HFF-Myc (cell line): ENCODE results near the gene MIPOL1.

Source experiments
- DNase-seq: peaks from one replicate; pipeline ENCODE4 v3.0.0-alpha.2; 2011; ENCODE audit warnings: low read depth; ENCODE audit errors: extremely low read depth
- H3K4me3 ChIP-seq: replicated peaks from 2 replicates; pipeline ENCODE4 v1.5.1; 2011; ENCODE audit warnings: low read depth, mild to moderate bottlenecking, control low read depth, low read length
- TF ChIP-seq, protein P1 (sequence below): IDR thresholded peaks from 2 replicates; pipeline ENCODE4 v1.5.1; 2012; ENCODE audit warnings: mild to moderate bottlenecking, low read depth, low read length, control low read depth; ENCODE audit errors: missing control alignments

MIPOL1 gene

DNA sequence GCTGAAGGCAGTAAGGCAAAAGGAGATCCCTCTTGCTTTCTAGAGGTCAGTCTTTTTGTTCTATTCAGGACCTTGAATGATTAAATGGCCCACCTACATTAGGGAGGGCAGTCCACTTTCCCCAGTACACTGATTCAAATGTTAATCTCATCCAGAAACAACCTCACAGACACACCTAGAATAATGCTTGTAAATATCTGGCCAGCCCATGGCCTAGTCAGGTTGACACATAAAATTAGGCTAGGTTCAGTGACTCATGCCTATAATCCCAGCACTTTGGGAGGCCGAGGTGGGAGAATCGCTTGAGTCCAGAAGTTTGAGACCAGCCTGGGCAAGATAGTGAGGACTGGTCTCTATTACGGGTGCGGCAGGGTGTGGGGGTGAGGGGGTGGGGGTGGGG, 43.5 kb downstream of the MIPOL1 start:
- no peak for DNase-seq

DNA sequence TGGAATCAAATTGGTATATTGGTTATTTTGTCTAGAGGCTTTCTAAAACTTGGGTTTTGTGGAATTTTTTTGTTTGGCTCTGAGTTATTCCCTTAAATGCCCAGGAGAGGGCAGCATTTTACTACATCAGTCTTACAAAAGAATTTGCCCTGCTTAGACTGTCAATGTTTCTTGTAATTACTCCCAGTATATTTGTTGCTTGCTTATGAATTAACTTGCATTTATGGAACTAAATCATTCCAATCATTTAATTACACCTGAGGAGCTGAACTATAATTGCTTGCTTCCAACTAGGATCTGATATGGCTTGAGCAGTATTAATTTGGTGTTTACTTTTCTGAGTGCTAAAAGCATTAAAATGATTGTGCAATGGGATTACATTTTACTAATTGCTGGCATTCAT, 48.7 kb downstream of the MIPOL1 start:
- DNase-seq, result peak; percentile 14
- no peak overlapping the region for H3K4me3 ChIP-seq
- TF ChIP-seq, protein P1, sequence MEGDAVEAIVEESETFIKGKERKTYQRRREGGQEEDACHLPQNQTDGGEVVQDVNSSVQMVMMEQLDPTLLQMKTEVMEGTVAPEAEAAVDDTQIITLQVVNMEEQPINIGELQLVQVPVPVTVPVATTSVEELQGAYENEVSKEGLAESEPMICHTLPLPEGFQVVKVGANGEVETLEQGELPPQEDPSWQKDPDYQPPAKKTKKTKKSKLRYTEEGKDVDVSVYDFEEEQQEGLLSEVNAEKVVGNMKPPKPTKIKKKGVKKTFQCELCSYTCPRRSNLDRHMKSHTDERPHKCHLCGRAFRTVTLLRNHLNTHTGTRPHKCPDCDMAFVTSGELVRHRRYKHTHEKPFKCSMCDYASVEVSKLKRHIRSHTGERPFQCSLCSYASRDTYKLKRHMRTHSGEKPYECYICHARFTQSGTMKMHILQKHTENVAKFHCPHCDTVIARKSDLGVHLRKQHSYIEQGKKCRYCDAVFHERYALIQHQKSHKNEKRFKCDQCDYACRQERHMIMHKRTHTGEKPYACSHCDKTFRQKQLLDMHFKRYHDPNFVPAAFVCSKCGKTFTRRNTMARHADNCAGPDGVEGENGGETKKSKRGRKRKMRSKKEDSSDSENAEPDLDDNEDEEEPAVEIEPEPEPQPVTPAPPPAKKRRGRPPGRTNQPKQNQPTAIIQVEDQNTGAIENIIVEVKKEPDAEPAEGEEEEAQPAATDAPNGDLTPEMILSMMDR, result peak; percentile 48

More for the DNA sequence above, 43.5 kb downstream of the MIPOL1 start:
- TF ChIP-seq, protein P1, result no peak
- H3K4me3 ChIP-seq, result no peak overlapping the region

DNA sequence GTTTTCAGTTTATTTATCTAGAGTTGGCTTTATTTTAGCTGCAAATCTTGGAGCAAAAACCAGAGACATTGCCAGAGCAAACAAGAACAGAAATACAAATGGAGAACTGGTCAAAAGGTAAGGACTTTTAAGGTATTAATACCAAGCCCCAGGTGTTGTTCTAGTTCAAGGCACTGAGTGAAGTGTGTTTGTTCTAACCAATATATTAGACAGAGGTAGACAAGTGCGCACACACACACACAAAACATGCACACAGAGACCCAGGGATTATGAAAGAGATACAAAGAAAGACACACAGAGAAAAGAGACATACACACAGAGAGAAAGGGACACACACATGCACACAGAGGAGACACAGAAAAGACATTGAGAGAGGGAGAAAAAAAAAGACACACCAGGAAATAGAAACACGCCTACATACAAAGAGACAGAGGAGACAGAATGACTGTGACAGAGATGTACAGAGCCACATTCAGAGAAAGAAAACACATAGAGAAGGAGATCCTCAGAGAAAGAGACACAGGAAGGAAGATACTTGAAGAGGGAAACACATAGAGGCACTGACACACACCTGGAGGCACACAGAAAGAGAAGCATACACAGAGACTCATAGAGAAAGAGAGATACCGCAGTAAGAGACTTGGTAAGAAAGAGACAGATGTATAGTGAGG, 50.2 kb downstream of the MIPOL1 start:
- DNase-seq, result no peak
- TF ChIP-seq, protein P1, result no peak
- H3K4me3 ChIP-seq, result no peak overlapping the region

DNA sequence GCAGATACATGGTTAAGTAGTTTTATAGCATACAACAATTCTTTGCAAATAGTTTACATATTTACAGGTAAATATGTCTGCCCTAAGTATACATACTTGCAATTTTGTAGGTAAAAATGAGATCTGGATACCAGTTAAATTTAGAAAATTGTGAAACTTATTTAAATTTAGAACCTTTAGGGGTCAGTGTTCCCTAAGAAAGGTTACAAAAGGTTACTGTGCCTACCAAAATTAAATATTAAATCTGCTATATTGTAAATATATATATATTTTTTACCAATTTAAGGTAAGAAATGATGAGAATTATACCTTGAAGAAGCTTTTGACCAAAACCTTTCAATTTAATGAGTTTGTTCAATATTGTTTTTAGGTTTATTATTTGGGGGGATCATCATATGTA, 54.0 kb downstream of the MIPOL1 start:
- H3K4me3 ChIP-seq, result no peak overlapping the region
- TF ChIP-seq, protein P1, result no peak
- DNase-seq, result no peak

DNA sequence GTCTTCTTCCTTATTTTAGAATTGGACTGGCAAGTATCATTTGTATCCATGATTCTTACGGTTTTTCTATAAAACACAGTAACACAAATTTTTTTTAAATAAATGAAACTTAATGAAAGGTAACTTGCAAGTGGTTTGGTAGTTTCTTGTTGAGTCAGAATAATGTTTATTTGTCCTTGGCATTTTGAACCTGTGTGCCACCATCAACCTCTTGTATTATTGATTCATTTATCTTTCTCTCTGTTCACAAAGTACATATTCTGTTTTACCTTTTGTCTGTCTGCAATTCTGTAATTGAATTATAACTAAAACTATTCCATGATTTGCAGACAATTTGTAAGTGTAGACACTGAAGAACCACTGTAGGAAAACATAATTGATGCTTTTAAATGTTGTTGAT, 54.7 kb downstream of the MIPOL1 start:
- no peak for DNase-seq

DNA sequence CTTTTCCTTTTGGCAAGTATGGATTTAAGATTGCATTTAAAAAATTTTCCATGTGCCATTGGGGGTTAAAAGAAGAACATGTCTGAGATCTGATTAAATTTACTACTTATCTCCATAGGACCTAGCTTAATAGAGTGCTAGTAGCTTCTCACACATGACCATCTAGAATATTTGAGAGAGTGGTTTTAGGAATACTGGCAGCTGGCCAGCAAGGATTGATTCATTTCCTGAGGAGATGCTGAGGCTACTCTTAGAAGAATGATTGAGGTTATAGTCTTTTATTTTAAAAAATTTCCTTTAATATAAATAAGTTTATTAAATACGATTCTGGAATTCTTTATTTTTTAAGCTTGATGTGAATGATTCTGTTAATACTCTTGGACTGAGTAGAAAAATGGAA, 56.2 kb downstream of the MIPOL1 start:
- no peak overlapping the region for H3K4me3 ChIP-seq
- TF ChIP-seq, protein P1, result no peak
- peak; percentile 40 for DNase-seq

More for the DNA sequence above, 54.7 kb downstream of the MIPOL1 start:
- no peak overlapping the region for H3K4me3 ChIP-seq
- TF ChIP-seq, protein P1, result no peak
